IMR-90 (cell line): ENCODE data around the gene IL12RB2.

Experiments used
- CEBPB ChIP-seq: IDR thresholded peaks from 2 replicates; pipeline ENCODE4 v1.6.1; 2012; ENCODE audit warnings: low read depth, low read length, improper control_type of control experiment
- CTCF ChIP-seq: conservative IDR thresholded peaks from 2 replicates; pipeline ENCODE4 v1.5.1; 2012; ENCODE audit warnings: mild to moderate bottlenecking, low read depth, low read length, improper control_type of control experiment
- ELK1 ChIP-seq: fragments of 150-350 bp; IDR thresholded peaks from 2 replicates; pipeline ENCODE4 v1.6.1; 2016; ENCODE audit warnings: low read depth, mild to moderate bottlenecking, low read length, moderate library complexity, borderline replicate concordance
- FOS ChIP-seq: fragments of 150-350 bp; IDR thresholded peaks from 2 replicates; pipeline ENCODE4 v1.6.1; 2016; ENCODE audit warnings: low read depth, low read length
- MAFK ChIP-seq: IDR thresholded peaks from 2 replicates; pipeline ENCODE4 v1.6.1; 2012; ENCODE audit warnings: low read depth, low read length, improper control_type of control experiment
- MXI1 ChIP-seq: IDR thresholded peaks from 2 replicates; pipeline ENCODE4 v1.6.1; 2012; ENCODE audit warnings: low read depth, mild to moderate bottlenecking, low read length, moderate library complexity, borderline replicate concordance
- POLR2A ChIP-seq: IDR thresholded peaks from 2 replicates; pipeline ENCODE4 v1.6.1; 2012; ENCODE audit warnings: mild to moderate bottlenecking, low read depth, low read length
- RAD21 ChIP-seq: IDR thresholded peaks from 2 replicates; pipeline ENCODE4 v1.6.1; 2012; ENCODE audit warnings: low read length, improper control_type of control experiment

DNA sequence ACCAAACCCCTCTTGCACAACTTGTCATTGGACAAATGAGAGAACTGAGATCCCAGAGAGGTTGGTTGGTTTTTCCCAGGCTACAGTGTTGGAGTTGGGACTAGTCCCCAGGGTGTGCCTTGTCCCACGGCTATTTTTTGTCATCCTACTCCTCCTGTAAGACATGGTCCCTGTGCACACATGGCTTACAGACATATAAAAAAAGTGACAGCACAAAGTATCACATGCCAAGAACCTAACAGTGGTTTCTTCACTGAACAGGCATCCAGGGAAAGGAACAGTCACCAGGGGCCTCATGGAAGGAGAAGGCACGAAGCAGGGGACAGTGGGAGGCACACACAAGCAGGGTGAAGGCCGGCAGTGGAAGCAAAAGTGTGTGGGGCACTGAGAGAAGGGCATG, 86.1 kb downstream of the IL12RB2 start:
- TF ChIP-seq FOS (no peak), CTCF (no peak), POLR2A (no peak), CEBPB (no peak), ELK1 (no peak), MAFK (no peak), MXI1 (no peak), RAD21 (no peak)
